Choroid plexus epithelial cell (primary cell): ENCODE measurements around the gene DIP2A.

Experiments used
- DNase-seq: peaks from one replicate; pipeline ENCODE4 v3.0.0-alpha.2; 2010; ENCODE audit warnings: low read depth
- H3K4me3 ChIP-seq: 2 replicates; pipeline ENCODE4 v1.5.1; 2011; ENCODE audit warnings: low read depth, mild to moderate bottlenecking, control low read depth, low read length, moderate library complexity
- TF ChIP-seq, protein P1 (sequence below): conservative IDR thresholded peaks from 2 replicates; pipeline ENCODE4 v1.5.1; 2011; ENCODE audit warnings: low read depth, mild to moderate bottlenecking, control low read depth, inconsistent platforms, low read length, moderate library complexity

DIP2A gene

DNA sequence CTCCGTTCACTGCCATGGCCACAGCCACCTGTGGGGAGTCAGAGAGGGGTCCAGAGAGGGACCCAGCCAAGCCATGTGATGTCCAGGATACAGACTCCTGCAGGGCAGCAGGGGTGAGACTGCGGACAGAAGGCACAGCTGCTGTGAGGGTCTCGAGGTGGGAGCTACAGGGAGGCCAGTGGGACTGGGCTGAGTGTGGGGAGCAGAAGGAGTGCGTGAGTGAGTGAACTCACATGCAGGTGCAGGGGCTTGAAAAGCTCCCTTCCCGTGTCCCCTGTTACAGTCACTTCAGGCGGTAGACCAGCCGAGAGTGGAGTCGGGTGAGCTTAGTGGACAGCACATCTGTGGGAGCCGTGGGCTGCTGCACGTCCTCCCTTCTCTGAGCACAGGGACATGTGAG lies 103.8 kb downstream of the DIP2A start:
- no peak for DNase-seq
- TF ChIP-seq, protein P1, sequence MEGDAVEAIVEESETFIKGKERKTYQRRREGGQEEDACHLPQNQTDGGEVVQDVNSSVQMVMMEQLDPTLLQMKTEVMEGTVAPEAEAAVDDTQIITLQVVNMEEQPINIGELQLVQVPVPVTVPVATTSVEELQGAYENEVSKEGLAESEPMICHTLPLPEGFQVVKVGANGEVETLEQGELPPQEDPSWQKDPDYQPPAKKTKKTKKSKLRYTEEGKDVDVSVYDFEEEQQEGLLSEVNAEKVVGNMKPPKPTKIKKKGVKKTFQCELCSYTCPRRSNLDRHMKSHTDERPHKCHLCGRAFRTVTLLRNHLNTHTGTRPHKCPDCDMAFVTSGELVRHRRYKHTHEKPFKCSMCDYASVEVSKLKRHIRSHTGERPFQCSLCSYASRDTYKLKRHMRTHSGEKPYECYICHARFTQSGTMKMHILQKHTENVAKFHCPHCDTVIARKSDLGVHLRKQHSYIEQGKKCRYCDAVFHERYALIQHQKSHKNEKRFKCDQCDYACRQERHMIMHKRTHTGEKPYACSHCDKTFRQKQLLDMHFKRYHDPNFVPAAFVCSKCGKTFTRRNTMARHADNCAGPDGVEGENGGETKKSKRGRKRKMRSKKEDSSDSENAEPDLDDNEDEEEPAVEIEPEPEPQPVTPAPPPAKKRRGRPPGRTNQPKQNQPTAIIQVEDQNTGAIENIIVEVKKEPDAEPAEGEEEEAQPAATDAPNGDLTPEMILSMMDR = no peak
- H3K4me3 ChIP-seq = no peak overlapping the region

DNA sequence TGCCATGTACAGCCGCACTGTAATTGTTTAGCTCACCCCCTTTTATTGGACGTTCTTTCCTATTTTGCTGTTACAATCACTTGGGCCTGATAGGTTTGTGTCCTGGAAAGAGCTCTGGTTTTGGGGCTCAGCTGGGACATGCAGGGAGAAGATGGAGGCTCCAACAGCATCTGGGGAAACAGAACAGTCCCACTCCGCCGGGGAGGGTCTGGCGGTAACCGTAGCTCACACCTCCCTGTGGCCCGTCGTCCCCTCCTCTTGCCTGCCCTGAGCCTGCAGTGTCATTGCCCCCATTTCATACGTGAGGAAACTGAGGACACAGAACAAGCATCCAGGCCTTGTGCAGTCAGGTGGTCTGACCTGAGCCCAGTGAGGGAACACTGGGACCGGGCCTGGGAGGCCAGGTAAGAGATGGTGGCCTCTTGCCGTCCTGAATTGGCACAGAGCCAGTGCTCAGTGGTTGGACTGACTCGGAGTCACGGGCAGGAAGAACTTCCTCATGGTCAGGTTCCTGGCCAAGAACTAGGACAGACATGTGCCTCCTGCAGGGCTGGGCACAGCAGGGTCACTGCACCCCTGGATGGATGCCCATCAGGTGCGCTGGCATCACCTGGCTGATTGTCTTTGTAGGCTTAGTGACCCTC lies 104.4 kb downstream of the DIP2A start:
- H3K4me3 ChIP-seq = no peak overlapping the region
- TF ChIP-seq, protein P1 = no peak
- no peak for DNase-seq

DNA sequence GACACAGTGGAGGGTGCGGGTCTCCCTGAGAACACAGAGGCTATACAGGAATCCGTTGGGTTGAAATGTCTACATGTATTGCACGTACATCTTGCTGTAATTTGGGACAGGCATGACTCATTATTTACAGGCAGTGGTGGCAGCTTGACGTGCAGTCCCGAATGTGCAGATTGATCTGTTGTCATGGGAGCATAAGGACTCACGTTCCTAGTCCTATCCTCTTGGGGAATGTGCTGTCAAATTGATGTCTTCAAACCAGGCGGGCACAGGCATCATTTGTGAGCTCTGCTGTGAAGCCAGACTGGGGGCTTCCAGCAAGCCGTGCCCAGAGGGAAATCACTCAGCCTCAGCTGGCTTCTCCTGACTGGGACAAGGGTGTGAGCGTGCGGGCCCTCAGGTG lies 105.7 kb downstream of the DIP2A start:
- TF ChIP-seq, protein P1 = no peak
- no peak for DNase-seq
- no peak overlapping the region for H3K4me3 ChIP-seq

DNA sequence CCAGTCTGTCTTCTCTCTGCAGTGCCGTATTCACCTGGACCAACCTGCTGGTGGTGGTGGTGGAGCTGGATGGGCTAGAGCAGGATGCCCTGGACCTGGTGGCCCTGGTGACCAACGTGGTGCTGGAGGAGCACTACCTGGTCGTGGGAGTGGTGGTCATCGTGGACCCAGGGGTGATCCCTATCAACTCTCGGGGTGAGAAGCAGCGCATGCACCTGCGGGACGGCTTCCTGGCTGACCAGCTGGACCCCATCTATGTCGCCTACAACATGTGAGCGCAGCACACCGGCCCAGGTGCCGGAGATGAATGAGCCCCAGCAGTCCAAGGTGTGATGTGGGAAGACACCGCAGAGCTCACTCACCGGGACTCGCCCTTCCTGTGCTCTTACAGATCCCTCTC lies 108.7 kb downstream of the DIP2A start:
- no peak for DNase-seq
- TF ChIP-seq, protein P1 = no peak
- H3K4me3 ChIP-seq = no peak overlapping the region

DNA sequence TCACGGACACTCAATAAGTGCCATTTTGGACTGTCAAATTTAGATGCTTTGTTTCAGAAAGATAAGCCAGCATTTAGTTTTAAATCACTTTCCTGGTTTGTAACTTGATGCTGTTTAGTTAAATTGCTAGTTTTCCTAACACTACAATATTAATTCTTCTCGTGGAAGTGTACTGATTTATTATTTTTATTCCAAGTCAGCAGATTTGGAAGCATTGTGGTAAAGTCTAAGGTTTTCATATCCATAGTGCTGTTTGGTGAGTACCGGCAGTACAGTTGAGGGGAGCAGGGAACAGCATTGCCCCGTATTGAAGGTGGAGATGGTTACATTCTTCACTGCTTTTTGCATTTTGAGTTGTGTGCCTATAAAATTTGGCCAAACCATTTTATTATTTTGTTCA lies 109.9 kb downstream of the DIP2A start:
- TF ChIP-seq, protein P1 = no peak

DNA sequence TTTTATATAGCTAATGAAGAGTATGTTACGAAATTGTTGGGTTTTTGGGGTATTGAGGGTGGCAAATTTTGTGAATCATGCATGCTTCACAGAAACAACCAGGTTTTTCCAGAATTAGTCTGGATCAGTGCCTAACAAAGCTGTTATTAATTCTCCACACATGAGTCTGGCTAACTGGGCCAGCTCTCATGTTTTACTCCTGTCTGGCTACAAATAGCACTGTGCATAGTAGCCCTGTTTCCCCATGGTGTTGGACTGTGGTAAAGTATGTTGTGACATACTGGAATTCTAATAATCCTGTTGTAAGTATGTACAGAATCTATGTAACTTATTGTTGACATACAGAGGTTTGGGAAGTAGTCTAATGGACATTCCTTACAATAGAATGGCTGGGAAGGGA lies 110.4 kb downstream of the DIP2A start:
- H3K4me3 ChIP-seq = no peak overlapping the region
- DNase-seq = no peak
- TF ChIP-seq, protein P1 = no peak

More for the DNA sequence above, 109.9 kb downstream of the DIP2A start:
- no peak overlapping the region for H3K4me3 ChIP-seq
- DNase-seq = no peak

DNA sequence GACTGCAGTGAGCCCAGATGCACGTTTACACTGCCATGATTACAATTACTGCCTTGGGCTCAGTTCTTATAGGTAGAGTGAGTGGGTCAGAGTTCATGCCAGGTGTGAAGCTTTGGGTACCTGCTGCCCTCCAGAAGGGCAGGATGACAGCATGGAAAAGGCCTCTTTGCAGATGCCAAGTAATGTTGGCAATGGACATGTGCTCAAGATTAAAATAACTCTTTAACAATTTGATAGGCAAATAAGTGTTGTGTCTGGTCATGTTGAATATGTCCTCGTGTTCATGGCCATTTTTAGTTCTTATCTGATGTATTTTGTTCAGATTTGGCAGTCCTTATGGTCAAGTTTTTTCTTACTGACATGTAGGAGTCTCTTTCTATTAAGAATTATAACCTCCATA lies 111.4 kb downstream of the DIP2A start:
- TF ChIP-seq, protein P1 = no peak
- no peak for DNase-seq
- no peak overlapping the region for H3K4me3 ChIP-seq
